Activated CD4-positive, alpha-beta T cell treated with anti-CD3 and anti-CD28 coated beads for 36 hours (primary cell): ENCODE measurements around the gene RASA3. TPM values are rescaled to one million over a fixed set of nuclear protein-coding genes. Genes with fewer than 3 reads are reported as not detected.
A peak's percentile ranks its signal among the peaks of the same experiment; 100 is the strongest.

Experiments used
- ATAC-seq: fragments of 200-7000 bp; cut with Tn5 transposase; one replicate; pipeline ENCODE4 v1.10.0; 2021; ENCODE audit warnings: mild to moderate bottlenecking, moderate library complexity
- CTCF ChIA-PET: fragments of 350-600 bp; sonication (Branson Sonifier 250); formaldehyde crosslinking; loops from one replicate; lab custom pipeline; 2021; ENCODE audit warnings: antibody characterized with exemption; lab: Charles Lee
- POLR2A ChIA-PET: fragments of 350-600 bp; sonication (Branson Sonifier 250); formaldehyde crosslinking; loops from one replicate; lab custom pipeline; 2021; ENCODE audit warnings: antibody characterized with exemption, inconsistent platforms; lab: Charles Lee
- DNase-seq: peaks from one replicate; pipeline ENCODE4 v3.0.0-alpha.2; 2020
- H3K27ac Mint-ChIP-seq: one replicate; pipeline ENCODE4 v1.8.0; 2021; ENCODE audit warnings: mixed read lengths
- H3K27me3 Mint-ChIP-seq: one replicate; pipeline ENCODE4 v1.8.0; 2021; ENCODE audit warnings: mixed read lengths
- H3K36me3 Mint-ChIP-seq: one replicate; pipeline ENCODE4 v1.8.0; 2021; ENCODE audit warnings: low read depth, mixed read lengths
- H3K4me1 Mint-ChIP-seq: one replicate; pipeline ENCODE4 v1.8.0; 2021; ENCODE audit warnings: mixed read lengths
- H3K4me3 Mint-ChIP-seq: one replicate; pipeline ENCODE4 v1.8.0; 2021; ENCODE audit warnings: mild to moderate bottlenecking, moderate library complexity, mixed read lengths
- H3K9me3 Mint-ChIP-seq: one replicate; pipeline ENCODE4 v1.8.0; 2021; ENCODE audit warnings: low read depth, mixed read lengths
- intact Hi-C, 2 experiments: fragments of 100-400 bp; cut with DNase I in 1 of 2; cut with micrococcal nuclease in 1 of 2; formaldehyde crosslinking; loops; one replicate each; pipeline versions ENCODE4 v1.14.2 to v1.15.1; 2022 to 2024; cut with DNase I, micrococcal nuclease
- total RNA-seq, 2 experiments: library from RNA; stranded (reverse); gene quantifications; one replicate each; pipeline ENCODE4 v1.2.3, GENCODE V29; 2021

Gene RASA3
- total RNA-seq, 2 experiments from 2014 or later: 33.0 to 34.7 TPM

DNA sequence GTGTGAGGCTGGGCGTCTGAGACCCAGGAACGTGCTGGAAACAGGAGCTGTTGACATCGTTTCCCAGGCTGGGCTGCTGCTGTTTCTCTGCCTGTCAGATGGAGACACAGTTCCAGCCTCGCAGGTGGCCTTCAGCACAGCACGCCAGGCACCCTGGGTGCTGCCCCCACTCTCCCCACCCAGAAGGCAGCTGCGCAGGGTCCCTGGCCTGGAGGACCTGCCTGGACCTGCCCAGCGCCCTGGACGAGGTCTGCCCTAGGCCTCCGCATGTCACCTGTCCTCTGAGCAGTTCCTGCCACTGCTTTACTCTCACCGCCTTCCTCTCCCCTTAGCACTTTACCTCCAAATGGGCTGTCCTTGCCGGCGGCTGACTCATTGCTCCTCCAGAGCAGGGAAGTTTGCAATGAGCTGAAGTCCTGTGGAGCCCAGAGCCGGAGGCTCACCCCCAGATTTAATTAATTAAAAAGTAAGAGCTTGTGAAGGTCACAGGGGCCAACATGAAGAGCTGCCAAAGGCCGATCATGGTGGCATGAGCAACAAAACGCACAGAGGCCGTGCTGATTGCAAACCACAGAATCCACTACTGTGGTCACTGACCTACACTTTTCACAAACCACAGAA, 190.7 kb downstream of the RASA3 start:
- no peak for ATAC-seq
- Mint-ChIP-seq H3K27ac (no peak overlapping the region), H3K9me3 (no peaks in the 10 kb centered on the region), H3K4me3 (no peak overlapping the region), H3K36me3 (no peaks in the 10 kb centered on the region), H3K4me1 (no peaks in the 10 kb centered on the region), H3K27me3 (no peaks in the 10 kb centered on the region)
- CTCF ChIA-PET: no interaction called here
- DNase-seq: no peak
- POLR2A ChIA-PET: no interaction called here
- intact Hi-C loops: no loop called here

DNA sequence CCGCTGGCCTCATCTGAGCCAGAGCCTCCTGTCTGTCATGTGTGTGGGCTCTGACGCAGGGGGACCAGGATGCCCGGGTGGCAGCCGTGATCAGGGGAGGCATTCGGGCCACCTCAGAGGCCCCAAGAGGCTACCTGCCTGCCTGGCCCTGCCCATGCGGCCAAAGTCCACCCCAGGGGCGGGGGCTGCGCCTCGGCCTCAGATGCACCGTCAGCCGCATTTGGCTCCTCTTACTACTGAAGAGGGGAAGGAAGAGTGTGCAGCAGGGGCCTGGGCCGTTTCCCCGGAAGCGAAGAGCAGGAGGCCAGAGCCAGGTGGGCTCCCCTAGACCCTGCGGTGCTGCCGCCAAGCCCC, 192.5 kb downstream of the RASA3 start:
- no peaks in the 10 kb centered on the region for H3K9me3 Mint-ChIP-seq
- POLR2A ChIA-PET: no interaction called here
- no peak overlapping the region for H3K27ac Mint-ChIP-seq
- no peak for ATAC-seq
- H3K4me3 Mint-ChIP-seq: no peak overlapping the region
- intact Hi-C loops: no loop called here
- CTCF ChIA-PET: no interaction called here
- DNase-seq: no peak
- H3K4me1 Mint-ChIP-seq: no peaks in the 10 kb centered on the region
- no peaks in the 10 kb centered on the region for H3K36me3 Mint-ChIP-seq
- H3K27me3 Mint-ChIP-seq: no peaks in the 10 kb centered on the region

DNA sequence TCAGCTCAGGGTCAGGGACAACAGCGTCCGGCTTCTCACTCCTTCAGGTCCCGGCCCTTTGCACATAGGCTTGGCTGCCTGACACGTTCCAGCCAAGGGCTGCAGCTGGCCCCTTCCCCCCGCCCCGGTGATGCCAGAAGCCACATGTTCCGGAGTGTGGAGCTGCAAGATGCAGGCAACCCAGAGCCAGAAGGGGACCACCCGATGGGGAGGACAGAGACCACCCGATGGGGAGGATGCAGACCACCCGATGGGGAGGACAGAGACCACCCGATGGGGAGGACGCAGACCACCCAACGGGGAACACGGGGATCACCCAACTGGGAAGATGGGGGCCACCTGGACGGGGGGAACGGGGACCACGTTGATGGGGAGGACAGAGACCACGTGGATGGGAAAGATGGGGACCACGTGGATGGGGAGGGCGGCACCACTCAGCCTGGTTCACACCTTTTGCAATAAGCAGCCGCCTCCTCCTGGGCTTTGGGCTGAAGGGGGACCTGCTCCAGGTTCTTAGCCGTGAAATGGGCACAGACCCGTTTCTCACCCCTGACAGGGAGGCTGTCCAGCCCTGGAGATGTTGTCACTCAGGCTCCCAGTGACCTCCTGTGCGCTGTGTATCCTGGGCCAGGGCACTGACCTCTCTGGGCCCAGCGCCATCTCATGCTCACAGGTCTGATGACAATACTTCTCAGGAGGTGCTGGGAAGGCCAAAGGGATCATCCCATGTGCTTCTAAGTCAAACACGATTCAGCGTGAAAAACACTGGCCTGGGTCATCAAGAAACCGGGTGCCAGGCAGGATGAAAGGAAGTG, 193.1 kb downstream of the RASA3 start:
- ATAC-seq (no peak), DNase-seq (no peak)
- no peaks in the 10 kb centered on the region for H3K4me1 Mint-ChIP-seq
- CTCF ChIA-PET: no interaction called here
- POLR2A ChIA-PET: no interaction called here
- intact Hi-C loops: no loop called here
- no peak overlapping the region for H3K4me3 Mint-ChIP-seq
- no peaks in the 10 kb centered on the region for H3K27me3 Mint-ChIP-seq
- no peak overlapping the region for H3K27ac Mint-ChIP-seq
- no peaks in the 10 kb centered on the region for H3K9me3 Mint-ChIP-seq
- no peaks in the 10 kb centered on the region for H3K36me3 Mint-ChIP-seq

DNA sequence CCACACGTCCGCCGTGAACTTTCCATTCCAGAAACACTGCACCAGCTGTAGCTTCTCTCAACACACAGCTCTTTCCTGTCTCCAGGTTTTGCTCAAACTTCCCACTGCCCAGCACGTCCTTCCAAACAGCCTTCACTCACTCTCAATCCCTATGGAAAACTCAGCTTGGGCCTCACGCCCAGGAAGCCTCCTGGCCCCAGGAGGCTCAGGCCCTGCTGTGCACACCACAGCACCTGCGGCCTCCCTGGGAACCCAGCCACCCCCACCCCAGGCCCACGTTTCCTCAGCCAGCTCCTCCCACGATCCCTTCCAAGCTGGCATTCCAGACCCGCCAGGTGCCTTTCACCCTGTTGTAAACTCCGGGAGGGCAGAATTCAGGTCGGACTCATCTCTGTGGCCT, 193.7 kb downstream of the RASA3 start:
- no peak for ATAC-seq
- H3K27me3 Mint-ChIP-seq: no peaks in the 10 kb centered on the region
- no peaks in the 10 kb centered on the region for H3K9me3 Mint-ChIP-seq
- ChIA-PET POLR2A (no interaction called here), CTCF (no interaction called here)
- H3K4me3 Mint-ChIP-seq: no peak overlapping the region
- no peaks in the 10 kb centered on the region for H3K4me1 Mint-ChIP-seq
- H3K36me3 Mint-ChIP-seq: no peaks in the 10 kb centered on the region
- H3K27ac Mint-ChIP-seq: no peak overlapping the region
- intact Hi-C loops: no loop called here
- no peak for DNase-seq

DNA sequence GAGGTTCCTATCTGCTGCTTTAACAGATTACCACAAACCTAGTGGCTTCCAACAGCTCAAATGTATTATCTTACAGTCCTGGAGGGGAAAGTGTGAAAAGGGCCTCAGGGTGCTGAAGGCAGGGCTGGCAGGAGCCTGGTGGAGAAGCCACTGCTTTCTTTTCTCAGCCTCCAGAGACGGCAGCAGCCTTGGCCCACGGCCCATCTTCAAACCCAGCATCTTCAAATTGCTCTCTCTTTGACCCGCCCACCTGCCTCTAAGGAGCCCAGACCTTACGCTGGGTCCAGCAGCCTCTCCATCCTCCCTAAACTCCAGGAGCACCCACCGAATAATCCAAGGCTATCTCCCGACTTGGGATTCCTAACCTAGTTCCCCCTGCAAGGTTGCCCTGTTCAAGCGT, 194.2 kb downstream of the RASA3 start:
- Mint-ChIP-seq H3K9me3 (no peaks in the 10 kb centered on the region), H3K4me3 (no peak overlapping the region), H3K36me3 (no peaks in the 10 kb centered on the region), H3K4me1 (no peaks in the 10 kb centered on the region), H3K27me3 (no peaks in the 10 kb centered on the region), H3K27ac (no peak overlapping the region)
- ATAC-seq (no peak), DNase-seq (no peak)
- ChIA-PET POLR2A (no interaction called here), CTCF (no interaction called here)
- intact Hi-C loops: no loop called here

DNA sequence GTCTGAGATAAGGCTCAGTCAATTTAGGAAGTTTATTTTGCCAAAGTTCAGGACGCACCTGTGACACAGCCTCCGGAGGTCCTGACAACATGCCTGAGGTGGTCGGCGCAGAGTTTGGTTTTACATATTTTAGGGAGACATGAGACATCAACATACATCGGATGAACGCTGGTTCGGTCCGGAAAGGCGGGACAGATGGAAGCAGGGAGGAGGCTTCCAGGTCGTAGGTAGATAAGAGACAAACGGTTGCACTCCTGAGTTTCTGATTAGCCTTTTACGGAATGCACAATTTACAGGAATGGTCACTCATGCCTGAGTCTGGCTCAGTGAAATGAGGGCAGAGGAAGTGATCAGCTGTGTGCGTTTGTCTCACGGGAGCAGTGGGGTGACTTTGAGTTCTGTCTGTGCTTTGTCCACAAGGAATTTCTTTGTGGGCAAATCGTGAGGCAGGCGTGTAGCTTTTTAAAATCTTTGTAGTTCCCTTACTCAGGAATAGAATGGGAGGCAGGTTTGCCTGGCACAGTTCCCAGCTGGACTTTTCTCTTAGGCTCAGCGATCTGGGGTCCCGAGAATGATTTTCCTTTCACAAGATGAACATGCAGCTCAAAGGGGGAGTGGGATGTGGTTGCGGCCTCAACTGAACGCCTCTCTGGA, 194.8 kb downstream of the RASA3 start:
- intact Hi-C loops: no loop called here
- Mint-ChIP-seq H3K9me3 (no peaks in the 10 kb centered on the region), H3K4me3 (no peak overlapping the region), H3K27me3 (no peaks in the 10 kb centered on the region), H3K4me1 (no peaks in the 10 kb centered on the region), H3K36me3 (no peaks in the 10 kb centered on the region), H3K27ac (no peak overlapping the region)
- no peak for ATAC-seq
- ChIA-PET POLR2A (no interaction called here), CTCF (no interaction called here)
- DNase-seq: no peak

DNA sequence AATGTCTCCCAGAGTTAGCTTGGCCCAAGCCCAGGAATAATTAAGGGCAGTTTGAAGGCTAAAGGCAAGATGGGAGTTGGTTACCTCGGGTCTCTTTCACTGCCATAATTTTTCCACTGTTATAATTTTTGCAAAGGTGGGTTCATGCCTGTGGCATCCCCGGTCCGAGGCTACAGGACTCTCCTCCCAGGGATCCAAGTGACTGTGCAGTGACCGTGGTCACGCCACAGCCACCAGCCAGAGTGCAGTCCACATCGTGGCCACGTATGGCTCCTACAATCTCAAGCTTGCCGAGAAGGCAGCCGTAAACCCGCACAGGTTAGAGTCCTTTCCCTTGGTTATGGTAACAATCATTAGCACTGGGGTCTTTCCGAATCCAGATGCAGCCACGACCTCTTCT, 195.3 kb downstream of the RASA3 start:
- no peaks in the 10 kb centered on the region for H3K9me3 Mint-ChIP-seq
- ATAC-seq (no peak), DNase-seq (no peak)
- intact Hi-C loops: no loop called here
- H3K27ac Mint-ChIP-seq: no peak overlapping the region
- ChIA-PET POLR2A (no interaction called here), CTCF (interaction anchor here (1.1 kb wide), 1 partner anchor 342 kb away, joined by 3 read pairs; no protein-coding TSS in a partner anchor)
- H3K27me3 Mint-ChIP-seq: no peaks in the 10 kb centered on the region
- H3K4me1 Mint-ChIP-seq: no peaks in the 10 kb centered on the region
- H3K36me3 Mint-ChIP-seq: no peaks in the 10 kb centered on the region
- H3K4me3 Mint-ChIP-seq: no peak overlapping the region

DNA sequence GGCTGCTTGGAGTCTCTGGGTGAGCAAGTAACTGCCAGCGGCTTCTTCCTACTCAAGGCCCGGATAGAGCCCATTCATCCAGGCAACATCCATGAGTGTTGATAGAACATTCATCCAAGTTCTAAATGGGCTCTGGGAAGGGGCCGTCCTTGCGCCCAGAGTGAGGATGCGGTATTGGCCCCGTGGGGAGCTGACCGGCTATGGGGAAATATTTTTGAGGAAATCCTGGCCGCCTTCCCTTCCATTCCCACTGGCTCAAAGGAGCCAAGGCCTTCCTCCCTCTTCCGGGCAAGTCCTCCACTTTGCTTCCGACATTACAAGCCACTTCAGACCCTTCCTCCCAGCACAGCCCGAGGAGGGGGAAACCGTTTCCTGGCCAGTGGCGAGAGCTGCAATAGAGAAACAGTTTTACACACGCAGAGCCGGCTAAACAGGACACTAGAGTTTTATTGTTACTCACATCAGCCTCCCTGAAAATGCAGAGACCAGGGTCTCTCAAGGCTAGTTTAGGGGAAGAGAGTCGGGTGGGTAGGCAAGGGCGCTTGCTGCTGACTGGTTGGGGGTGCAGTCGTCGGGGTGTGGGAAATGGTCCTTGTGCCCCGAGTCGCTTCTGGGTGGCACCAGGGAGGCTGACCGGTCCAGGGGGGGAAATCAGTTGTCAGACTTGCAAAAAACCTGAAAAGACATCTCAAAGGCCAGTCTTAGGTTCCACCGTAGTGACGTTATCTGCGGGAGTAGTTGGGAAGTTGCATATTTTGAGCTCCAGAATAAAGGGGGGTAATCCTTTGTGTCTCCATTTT, 196.1 kb downstream of the RASA3 start:
- no peak overlapping the region for H3K27ac Mint-ChIP-seq
- H3K27me3 Mint-ChIP-seq: no peaks in the 10 kb centered on the region
- H3K4me3 Mint-ChIP-seq: no peak overlapping the region
- intact Hi-C loops: no loop called here
- ATAC-seq (no peak), DNase-seq (peak; percentile 1)
- ChIA-PET CTCF (interaction anchor here (1.1 kb wide), 1 partner anchor 343 kb away, joined by 3 read pairs; no protein-coding TSS in a partner anchor), POLR2A (no interaction called here)
- H3K4me1 Mint-ChIP-seq: peaks cover 5% of the 10 kb centered on the region
- H3K36me3 Mint-ChIP-seq: no peaks in the 10 kb centered on the region
- H3K9me3 Mint-ChIP-seq: no peaks in the 10 kb centered on the region

DNA sequence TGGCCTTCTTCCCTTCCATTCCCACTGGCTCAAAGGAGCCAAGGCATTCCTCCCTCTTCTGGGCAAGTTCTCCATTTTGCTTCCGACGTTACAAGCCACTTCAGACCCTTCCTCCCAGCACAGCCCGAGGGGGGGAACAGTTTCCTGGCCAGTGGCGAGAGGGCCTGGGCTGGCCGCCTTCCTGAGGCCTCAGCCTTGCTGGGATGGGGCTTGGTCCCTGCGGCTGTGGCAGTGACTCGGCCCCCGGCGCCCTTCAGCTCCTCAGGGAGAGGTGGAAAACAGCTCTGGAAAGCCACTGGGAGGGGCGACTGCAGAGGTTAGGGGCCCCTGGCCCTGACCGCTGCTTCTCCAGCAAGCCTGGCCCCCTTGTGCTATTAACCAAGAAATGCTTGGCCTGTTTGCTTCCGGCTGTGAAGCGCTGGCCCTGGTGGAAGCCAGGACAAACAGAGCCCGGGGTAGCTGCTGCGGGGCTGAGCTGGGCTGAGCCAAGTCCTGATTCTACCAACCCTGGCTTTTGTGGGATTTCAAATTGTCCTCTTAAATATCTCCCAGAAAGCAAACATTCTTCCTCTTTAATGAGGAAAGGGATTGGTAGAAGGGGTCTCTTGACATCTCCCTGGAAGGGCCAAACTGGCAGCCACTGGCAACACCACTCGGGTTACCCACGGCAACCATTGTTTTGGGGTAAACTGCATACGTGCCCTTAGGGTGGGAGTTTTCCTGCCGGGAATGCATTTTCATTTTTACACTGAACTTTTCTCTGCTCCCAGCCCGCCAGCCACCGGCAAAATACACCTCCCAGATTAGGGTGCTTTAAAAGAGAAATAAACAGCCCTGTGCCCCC, 197.2 kb downstream of the RASA3 start:
- CTCF ChIA-PET: interaction anchor here (0.7 kb wide), 1 partner anchor 858 kb away, joined by 3 read pairs; no protein-coding TSS in a partner anchor

DNA sequence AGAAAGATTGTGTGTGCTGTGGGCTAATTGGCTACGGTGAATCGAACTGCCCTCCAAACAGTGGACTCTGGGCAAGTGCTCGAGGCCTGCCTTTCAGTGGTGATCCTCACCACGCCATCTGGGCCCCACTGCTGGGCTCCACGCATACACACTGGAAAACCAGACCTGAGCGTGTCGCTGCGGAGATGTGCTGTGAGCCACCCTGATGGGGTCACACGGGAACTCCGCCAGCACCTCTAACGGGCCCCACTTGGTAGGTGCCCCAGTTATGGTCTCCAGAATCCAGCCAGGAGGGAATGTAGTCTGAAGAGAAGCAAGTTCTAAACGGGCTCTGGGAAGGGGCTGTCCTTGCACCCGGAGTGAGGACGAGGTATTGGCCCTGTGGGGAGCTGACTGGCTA, 197.8 kb downstream of the RASA3 start:
- H3K4me1 Mint-ChIP-seq: peaks cover 11% of the 10 kb centered on the region
- H3K36me3 Mint-ChIP-seq: no peaks in the 10 kb centered on the region
- intact Hi-C loops: no loop called here
- H3K4me3 Mint-ChIP-seq: no peak overlapping the region
- no peaks in the 10 kb centered on the region for H3K27me3 Mint-ChIP-seq
- DNase-seq (no peak), ATAC-seq (no peak)
- ChIA-PET POLR2A (no interaction called here), CTCF (no interaction called here)
- no peaks in the 10 kb centered on the region for H3K9me3 Mint-ChIP-seq
- H3K27ac Mint-ChIP-seq: no peak overlapping the region

More for the DNA sequence above, 197.2 kb downstream of the RASA3 start:
- Mint-ChIP-seq H3K4me1 (peaks cover 11% of the 10 kb centered on the region), H3K27me3 (no peaks in the 10 kb centered on the region), H3K36me3 (no peaks in the 10 kb centered on the region), H3K27ac (no peak overlapping the region), H3K9me3 (no peaks in the 10 kb centered on the region), H3K4me3 (no peak overlapping the region)
- POLR2A ChIA-PET: no interaction called here
- DNase-seq: peak; percentile 1
- intact Hi-C loops: no loop called here
- no peak for ATAC-seq

DNA sequence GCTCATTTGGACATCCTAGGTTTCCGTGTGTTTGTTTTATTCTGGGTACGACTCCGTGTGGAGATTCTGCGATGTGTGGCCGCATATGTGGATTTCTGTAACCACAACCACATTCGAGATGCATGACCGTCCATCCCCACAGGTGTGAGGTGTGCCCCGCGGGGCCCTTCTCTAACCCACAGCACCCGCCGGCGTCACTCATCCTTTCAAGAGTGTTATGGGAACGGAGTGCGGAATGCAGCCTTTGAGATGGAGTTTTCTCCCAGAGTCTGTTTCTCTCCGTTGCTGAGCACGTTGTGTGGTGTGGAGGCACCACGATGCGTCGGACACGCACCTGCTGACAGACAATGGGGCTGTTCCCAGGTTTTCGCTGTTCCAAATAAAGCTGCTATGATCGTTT, 198.5 kb downstream of the RASA3 start:
- DNase-seq: no peak
- intact Hi-C loops: no loop called here
- H3K36me3 Mint-ChIP-seq: no peaks in the 10 kb centered on the region
- no peak overlapping the region for H3K27ac Mint-ChIP-seq
- POLR2A ChIA-PET: no interaction called here
- no peaks in the 10 kb centered on the region for H3K9me3 Mint-ChIP-seq
- H3K4me1 Mint-ChIP-seq: peaks cover 11% of the 10 kb centered on the region
- no peak for ATAC-seq
- no peak overlapping the region for H3K4me3 Mint-ChIP-seq
- CTCF ChIA-PET: interaction anchor here (0.8 kb wide), 1 partner anchor 251 kb away, joined by 3 read pairs; no protein-coding TSS in a partner anchor
- no peaks in the 10 kb centered on the region for H3K27me3 Mint-ChIP-seq
